K562 (cell line): ENCODE results near the gene ZCCHC3. TPM values are rescaled to one million over a fixed set of nuclear protein-coding genes. Genes with fewer than 3 reads are reported as not detected.

ENCODE experiments used
- ARID3A ChIP-seq: IDR thresholded peaks from 2 replicates; pipeline ENCODE4 v1.6.1; 2012; ENCODE audit warnings: low read depth, low read length, improper control_type of control experiment, borderline replicate concordance
- ASH1L ChIP-seq: fragments of 450-650 bp; IDR thresholded peaks from 2 replicates; pipeline ENCODE4 v1.6.1; 2018; ENCODE audit warnings: borderline replicate concordance, mild to moderate bottlenecking, low read depth; ENCODE audit not compliant: partially characterized antibody
- BRCA1 ChIP-seq, 2 experiments: fragments of 450-650 bp in 1 of 2; sonication (generic) in 1 of 2; formaldehyde crosslinking in 1 of 2; IDR thresholded peaks; 2 replicates each; pipeline versions ENCODE4 v1.5.0 to v1.6.1; 2017 to 2020; ENCODE audit warnings: mild to moderate bottlenecking in 1 of 2, missing genetic modification reagents in 1 of 2
- EGR1 ChIP-seq: fragments of 450-650 bp; conservative IDR thresholded peaks from 2 replicates; pipeline ENCODE4 v1.6.1; 2017; ENCODE audit warnings: mild to moderate bottlenecking
- ETV5 ChIP-seq: sonication (generic); formaldehyde crosslinking; IDR thresholded peaks from 2 replicates; pipeline ENCODE4 v1.4.0; 2020; ENCODE audit warnings: low read depth, mild to moderate bottlenecking, missing genetic modification reagents
- FOXA3 ChIP-seq, 2 experiments: fragments of 450-650 bp in 1 of 2; sonication (generic) in 1 of 2; formaldehyde crosslinking; IDR thresholded peaks in 1 of 2; conservative IDR thresholded peaks in 1 of 2; 2 replicates each; pipeline versions ENCODE4 v1.4.0 to v1.8.0; 2020 to 2022; ENCODE audit warnings: mild to moderate bottlenecking in 2 of 2, missing genetic modification reagents in 1 of 2
- GTF2E2 ChIP-seq: fragments of 200-800 bp; sonication (Bioruptor generic); IDR thresholded peaks from 2 replicates; pipeline ENCODE4 v1.6.1; 2016; ENCODE audit warnings: missing genetic modification characterization, missing compliant biosample characterization
- ID3 ChIP-seq, 2 experiments: fragments of 250-450 bp in 1 of 2; fragments of 450-650 bp in 1 of 2; sonication (Bioruptor Pico) in 1 of 2; IDR thresholded peaks; 2 replicates each; pipeline versions ENCODE4 v1.6.1 to v1.8.0; 2016 to 2021; ENCODE audit warnings: mild to moderate bottlenecking in 2 of 2, moderate library complexity in 2 of 2, missing compliant biosample characterization in 1 of 2, missing genetic modification characterization in 1 of 2
- KAT2B ChIP-seq: IDR thresholded peaks from one replicate; pipeline ENCODE4 v1.6.1; 2012; ENCODE audit warnings: low read depth, mild to moderate bottlenecking, control low read depth, inconsistent platforms, low read length, moderate library complexity
- MECOM ChIP-seq: fragments of 250-450 bp; sonication (Bioruptor Pico); IDR thresholded peaks from 2 replicates; pipeline ENCODE4 v1.8.0; 2022; ENCODE audit warnings: inconsistent platforms
- MTA2 ChIP-seq: fragments of 450-650 bp; IDR thresholded peaks from 2 replicates; pipeline ENCODE4 v1.6.1; 2016; ENCODE audit warnings: low read depth
- MYBL2 ChIP-seq, 2 experiments: fragments of 450-650 bp in 1 of 2; sonication (generic) in 1 of 2; formaldehyde crosslinking in 1 of 2; IDR thresholded peaks; 2 replicates each; pipeline versions ENCODE4 v1.6.1 to v1.8.1; 2017 to 2022; ENCODE audit warnings: borderline replicate concordance in 1 of 2, inconsistent platforms in 1 of 2, low read depth in 1 of 2, mild to moderate bottlenecking in 1 of 2, missing genetic modification reagents in 1 of 2, moderate library complexity in 1 of 2
- RFX1 ChIP-seq: fragments of 450-650 bp; IDR thresholded peaks from 2 replicates; pipeline ENCODE4 v1.6.1; 2016; ENCODE audit warnings: mild to moderate bottlenecking, moderate library complexity
- SETDB1 ChIP-seq: IDR thresholded peaks from one replicate; pipeline ENCODE4 v1.6.1; 2012; ENCODE audit warnings: low read length, control low read depth, inconsistent platforms
- TCFL5 ChIP-seq: fragments of 250-450 bp; sonication (Bioruptor Pico); conservative IDR thresholded peaks from 2 replicates; pipeline ENCODE4 v1.6.1; 2021; ENCODE audit warnings: mild to moderate bottlenecking, moderate library complexity, matching md5 sums
- TGIF2 ChIP-seq: sonication (generic); formaldehyde crosslinking; IDR thresholded peaks from 2 replicates; pipeline ENCODE4 v1.8.1; 2022; ENCODE audit warnings: mild to moderate bottlenecking, missing genetic modification reagents, moderate library complexity
- ZBTB11 ChIP-seq, 3 experiments: fragments of 200-800 bp in 1 of 3; fragments of 250-450 bp in 1 of 3; fragments of 450-650 bp in 1 of 3; sonication (Bioruptor Pico) in 1 of 3; sonication (Bioruptor generic) in 1 of 3; formaldehyde crosslinking in 1 of 3; IDR thresholded peaks; 2 replicates each; pipeline versions ENCODE4 v1.6.1 to v1.8.0; 2016 to 2022; ENCODE audit warnings: mild to moderate bottlenecking in 2 of 3, missing genetic modification characterization in 2 of 3, missing compliant biosample characterization in 1 of 3, moderate library complexity in 1 of 3
- ZNF282 ChIP-seq: sonication (generic); formaldehyde crosslinking; IDR thresholded peaks from 2 replicates; pipeline ENCODE4 v1.8.1; 2023; ENCODE audit warnings: missing genetic modification reagents
- ZNF445 ChIP-seq: fragments of 250-450 bp; sonication (Bioruptor Pico); IDR thresholded peaks from 2 replicates; pipeline ENCODE4 v1.4.0; 2020; ENCODE audit warnings: low read depth, mild to moderate bottlenecking, moderate library complexity
- ZNF696 ChIP-seq: fragments of 250-450 bp; sonication (Bioruptor Pico); conservative IDR thresholded peaks from 2 replicates; pipeline ENCODE4 v1.4.0; 2020; ENCODE audit warnings: mild to moderate bottlenecking, moderate library complexity
- polyA plus RNA-seq, 8 experiments: library from polyadenylated mRNA; depleted of rRNA in 4 of 8; stranded (reverse) in 5 of 8; unstranded in 3 of 8; fragments of >200 nt; fragmentation: Nextera tagmentation in 2 of 8; fragmentation: Illumina TruSeq in 1 of 8; extraction: Ambion mirVana in 2 of 8; extraction: Trizol in 1 of 8; gene quantifications; 2 replicates each; pipeline versions ENCODE4 v1.2.1 to v1.2.3, GENCODE V29; 2011 to 2014; ENCODE audit warnings: inconsistent platforms in 1 of 8, missing spikeins in 1 of 8
- total RNA-seq, 7 experiments: library from RNA; depleted of rRNA in 6 of 7; stranded (reverse); fragments of >200 nt in 6 of 7; fragmentation: Illumina TruSeq in 2 of 7; extraction: Trizol in 2 of 7; gene quantifications; 2 replicates each; pipeline versions ENCODE4 v1.2.1 to v1.2.3, GENCODE V29; 2011 to 2021; ENCODE audit warnings: low replicate concordance in 1 of 7

ZCCHC3 gene
- total and polyA plus RNA-seq, 9 of the 15 experiments (the other 6 are each of a cell fraction or from before 2014, with no cell fraction given): 2.8 to 23.3 (median 16.5) TPM

GRCh38 chr20:266596-267562 is 30.5 kb upstream of the ZCCHC3 start (continued):
- TF ChIP-seq ETV5 (CRISPR knock-in tag) (peak; percentile 87), KAT2B (no peak), ARID3A (no peak), RFX1 (peak; percentile 43; the same call in 1 of the 2 replicates), MTA2 (no peak), SETDB1 (no peak), TCFL5 (CRISPR knock-in tag) (no peak), ZNF282 (CRISPR knock-in tag) (peak; percentile 94; the same call in 1 of the 2 replicates), FOXA3 (CRISPR knock-in tag; conservative IDR thresholded peaks at IDR 0.05 in 1 of 2, IDR thresholded peaks at IDR 0.05 in 1 of 2) (0 out of 4 replicates have a peak, but pooled peaks of 1 of the 2 experiments have one; percentile 84), ASH1L (peak; percentile 75), ZNF445 (CRISPR knock-in tag) (no peak), ZBTB11 (CRISPR knock-in tag; IDR thresholded peaks at IDR 0.05) (peak in 1 of 3 experiments; percentile 51; a peak in 1 of 6 replicates), MYBL2 (IDR thresholded peaks at IDR 0.05; ENCODE audit: low read depth) (no peak), MYBL2 (CRISPR knock-in tag; IDR thresholded peaks at IDR 0.05; ENCODE audit: borderline replicate concordance) (no peak), TGIF2 (no peak), MECOM (CRISPR knock-in tag) (no peak), ZNF696 (CRISPR knock-in tag) (no peak), GTF2E2 (tag) (no peak), ID3 (CRISPR knock-in tag; IDR thresholded peaks at IDR 0.05) (no peak), ID3 (tag; IDR thresholded peaks at IDR 0.05) (peak; percentile 97), BRCA1 (IDR thresholded peaks at IDR 0.05) (no peak), BRCA1 (CRISPR knock-in tag; IDR thresholded peaks at IDR 0.05) (peak; percentile 97), EGR1 (peak; percentile 36; the same call in 1 of the 2 replicates)
